ENCODE data around the gene SERAC1.

DNA sequence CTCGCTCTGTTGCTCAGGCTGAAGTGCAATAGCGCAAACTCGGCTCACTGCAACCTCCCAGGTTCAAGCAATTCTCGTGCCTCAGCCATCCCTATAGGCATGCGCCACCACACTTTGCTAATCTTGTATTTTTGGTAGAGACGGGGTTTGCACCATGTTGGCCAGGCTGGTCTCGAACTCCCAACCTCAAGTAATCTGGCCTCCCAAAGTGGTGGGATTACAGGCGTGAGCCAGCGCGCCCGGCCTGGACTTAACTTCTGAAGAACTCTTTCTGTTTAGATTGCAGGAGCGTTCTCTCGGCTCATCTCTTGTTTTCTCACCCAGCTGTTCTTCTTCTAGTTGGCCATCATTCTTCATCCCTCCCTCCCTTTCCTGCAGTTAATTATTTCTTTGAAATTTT is 30.4 kb upstream of the SERAC1 start:
- TF ChIP-seq, protein P1, sequence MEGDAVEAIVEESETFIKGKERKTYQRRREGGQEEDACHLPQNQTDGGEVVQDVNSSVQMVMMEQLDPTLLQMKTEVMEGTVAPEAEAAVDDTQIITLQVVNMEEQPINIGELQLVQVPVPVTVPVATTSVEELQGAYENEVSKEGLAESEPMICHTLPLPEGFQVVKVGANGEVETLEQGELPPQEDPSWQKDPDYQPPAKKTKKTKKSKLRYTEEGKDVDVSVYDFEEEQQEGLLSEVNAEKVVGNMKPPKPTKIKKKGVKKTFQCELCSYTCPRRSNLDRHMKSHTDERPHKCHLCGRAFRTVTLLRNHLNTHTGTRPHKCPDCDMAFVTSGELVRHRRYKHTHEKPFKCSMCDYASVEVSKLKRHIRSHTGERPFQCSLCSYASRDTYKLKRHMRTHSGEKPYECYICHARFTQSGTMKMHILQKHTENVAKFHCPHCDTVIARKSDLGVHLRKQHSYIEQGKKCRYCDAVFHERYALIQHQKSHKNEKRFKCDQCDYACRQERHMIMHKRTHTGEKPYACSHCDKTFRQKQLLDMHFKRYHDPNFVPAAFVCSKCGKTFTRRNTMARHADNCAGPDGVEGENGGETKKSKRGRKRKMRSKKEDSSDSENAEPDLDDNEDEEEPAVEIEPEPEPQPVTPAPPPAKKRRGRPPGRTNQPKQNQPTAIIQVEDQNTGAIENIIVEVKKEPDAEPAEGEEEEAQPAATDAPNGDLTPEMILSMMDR (conservative IDR thresholded peaks at IDR 0.05; ENCODE audit: low read depth, low read length), result no peak
- TF ChIP-seq FOS (IDR thresholded peaks at IDR 0.05; ENCODE audit: low read depth, low read length), result no peak
- no peak for TF ChIP-seq POLR2A (IDR thresholded peaks at IDR 0.05; ENCODE audit: low read depth, low read length)
- TF ChIP-seq, protein P2, sequence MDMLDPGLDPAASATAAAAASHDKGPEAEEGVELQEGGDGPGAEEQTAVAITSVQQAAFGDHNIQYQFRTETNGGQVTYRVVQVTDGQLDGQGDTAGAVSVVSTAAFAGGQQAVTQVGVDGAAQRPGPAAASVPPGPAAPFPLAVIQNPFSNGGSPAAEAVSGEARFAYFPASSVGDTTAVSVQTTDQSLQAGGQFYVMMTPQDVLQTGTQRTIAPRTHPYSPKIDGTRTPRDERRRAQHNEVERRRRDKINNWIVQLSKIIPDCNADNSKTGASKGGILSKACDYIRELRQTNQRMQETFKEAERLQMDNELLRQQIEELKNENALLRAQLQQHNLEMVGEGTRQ (IDR thresholded peaks at IDR 0.05; ENCODE audit: low read depth, low read length), result no peak
- no peak for TF ChIP-seq CHD1 (IDR thresholded peaks at IDR 0.05; ENCODE audit: low read depth, low read length)
- no peak for TF ChIP-seq CEBPB (IDR thresholded peaks at IDR 0.05; ENCODE audit: low read depth, low read length)

Measured in IMR-90 (cell line).